GM12872 (cell line): ENCODE measurements around the gene NOL7.

Experiments used
- TF ChIP-seq, protein P1 (sequence below): IDR thresholded peaks from 3 replicates; pipeline ENCODE4 v1.5.1; 2011; ENCODE audit warnings: low read depth, mild to moderate bottlenecking, low read length, moderate library complexity; ENCODE audit not compliant: insufficient read depth

NOL7 gene

DNA sequence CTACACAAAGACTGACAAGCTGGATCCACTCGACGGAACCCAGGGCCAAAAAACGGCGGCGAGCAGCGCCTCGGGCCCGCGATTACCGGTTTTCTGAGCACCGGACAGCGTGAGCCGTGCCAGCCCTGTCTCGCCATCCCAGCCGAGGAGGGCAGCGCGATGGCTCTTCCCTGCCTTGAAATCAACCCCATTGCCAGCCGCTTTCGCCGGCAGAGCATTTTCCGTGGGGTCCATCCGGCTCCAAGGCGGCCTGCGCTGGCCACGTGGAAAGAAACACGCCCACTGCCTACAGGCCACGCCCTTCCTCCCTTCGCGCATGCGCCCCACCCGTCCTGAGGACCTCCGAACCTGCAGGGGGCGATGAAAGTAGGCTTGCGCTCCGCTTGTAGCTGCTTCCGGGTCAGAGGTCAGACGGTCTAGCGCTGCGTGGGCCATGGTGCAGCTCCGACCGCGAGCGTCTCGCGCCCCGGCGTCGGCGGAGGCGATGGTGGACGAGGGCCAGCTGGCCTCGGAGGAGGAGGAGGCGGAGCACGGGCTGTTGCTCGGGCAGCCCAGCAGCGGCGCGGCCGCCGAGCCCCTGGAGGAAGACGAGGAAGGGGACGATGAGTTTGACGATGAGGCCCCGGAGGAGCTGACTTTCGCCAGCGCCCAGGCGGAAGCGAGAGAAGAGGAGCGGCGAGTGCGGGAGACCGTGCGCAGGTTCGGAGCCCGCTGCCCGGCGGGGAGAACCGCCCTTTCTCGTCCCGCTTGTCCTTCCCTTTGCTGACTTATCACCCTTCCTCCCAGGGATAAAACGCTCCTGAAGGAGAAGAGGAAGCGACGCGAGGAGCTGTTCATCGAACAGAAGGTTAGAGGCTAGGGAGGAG lies at the start of gene NOL7:
NOL7 (plus strand) TSS at position 410 of the 866 bp plus-strand sequence; CDS start at position 434, 24 bp downstream.
- TF ChIP-seq, protein P1, sequence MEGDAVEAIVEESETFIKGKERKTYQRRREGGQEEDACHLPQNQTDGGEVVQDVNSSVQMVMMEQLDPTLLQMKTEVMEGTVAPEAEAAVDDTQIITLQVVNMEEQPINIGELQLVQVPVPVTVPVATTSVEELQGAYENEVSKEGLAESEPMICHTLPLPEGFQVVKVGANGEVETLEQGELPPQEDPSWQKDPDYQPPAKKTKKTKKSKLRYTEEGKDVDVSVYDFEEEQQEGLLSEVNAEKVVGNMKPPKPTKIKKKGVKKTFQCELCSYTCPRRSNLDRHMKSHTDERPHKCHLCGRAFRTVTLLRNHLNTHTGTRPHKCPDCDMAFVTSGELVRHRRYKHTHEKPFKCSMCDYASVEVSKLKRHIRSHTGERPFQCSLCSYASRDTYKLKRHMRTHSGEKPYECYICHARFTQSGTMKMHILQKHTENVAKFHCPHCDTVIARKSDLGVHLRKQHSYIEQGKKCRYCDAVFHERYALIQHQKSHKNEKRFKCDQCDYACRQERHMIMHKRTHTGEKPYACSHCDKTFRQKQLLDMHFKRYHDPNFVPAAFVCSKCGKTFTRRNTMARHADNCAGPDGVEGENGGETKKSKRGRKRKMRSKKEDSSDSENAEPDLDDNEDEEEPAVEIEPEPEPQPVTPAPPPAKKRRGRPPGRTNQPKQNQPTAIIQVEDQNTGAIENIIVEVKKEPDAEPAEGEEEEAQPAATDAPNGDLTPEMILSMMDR = peak; percentile 96

- TF ChIP-seq, protein P1 = no peak
These were observed 49.2 kb upstream of the NOL7 start for GRCh38 chr6:13565921-13566320.

- TF ChIP-seq, protein P1 = no peak
These were observed 48.6 kb upstream of the NOL7 start for GRCh38 chr6:13566500-13566899.

DNA sequence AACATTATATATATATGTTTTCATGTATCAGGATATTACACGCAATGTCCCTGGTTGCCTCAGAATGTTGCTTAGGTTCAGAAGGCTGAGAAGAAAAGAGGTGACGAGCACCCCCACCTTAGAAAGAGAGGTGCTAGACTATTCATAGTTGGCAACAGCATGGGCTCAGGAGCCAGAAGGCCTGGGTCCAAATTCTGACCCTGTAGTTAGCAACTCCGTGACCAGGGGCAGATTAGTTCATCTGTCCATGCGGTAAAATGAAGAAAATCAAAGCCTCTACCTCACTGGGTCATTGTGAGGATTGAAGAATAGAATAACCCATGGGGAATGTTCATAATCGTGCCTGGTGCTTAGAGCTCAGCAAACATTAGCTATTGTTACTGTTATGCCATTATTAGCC lies 46.2 kb upstream of the NOL7 start:
- TF ChIP-seq, protein P1 = no peak

DNA sequence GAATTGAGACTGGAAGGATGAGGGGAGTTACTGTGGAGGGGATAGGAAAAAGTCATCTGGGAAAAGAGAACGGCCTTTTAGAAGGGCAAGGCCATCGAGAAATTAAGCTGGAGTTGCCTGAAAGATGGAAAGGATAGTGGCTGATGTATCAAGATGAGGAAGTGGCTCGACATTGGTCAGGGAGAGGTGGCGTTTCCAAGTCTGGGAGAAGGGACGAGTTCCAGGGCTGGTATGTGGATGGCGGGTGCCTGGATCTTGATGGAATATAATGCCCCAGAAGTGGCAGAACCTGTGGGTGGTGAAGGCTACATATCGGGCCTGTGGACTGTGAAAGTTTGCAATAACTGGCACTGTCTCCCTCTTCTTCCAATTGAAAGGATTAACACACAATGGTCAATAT lies 42.9 kb upstream of the NOL7 start:
- TF ChIP-seq, protein P1 = no peak

DNA sequence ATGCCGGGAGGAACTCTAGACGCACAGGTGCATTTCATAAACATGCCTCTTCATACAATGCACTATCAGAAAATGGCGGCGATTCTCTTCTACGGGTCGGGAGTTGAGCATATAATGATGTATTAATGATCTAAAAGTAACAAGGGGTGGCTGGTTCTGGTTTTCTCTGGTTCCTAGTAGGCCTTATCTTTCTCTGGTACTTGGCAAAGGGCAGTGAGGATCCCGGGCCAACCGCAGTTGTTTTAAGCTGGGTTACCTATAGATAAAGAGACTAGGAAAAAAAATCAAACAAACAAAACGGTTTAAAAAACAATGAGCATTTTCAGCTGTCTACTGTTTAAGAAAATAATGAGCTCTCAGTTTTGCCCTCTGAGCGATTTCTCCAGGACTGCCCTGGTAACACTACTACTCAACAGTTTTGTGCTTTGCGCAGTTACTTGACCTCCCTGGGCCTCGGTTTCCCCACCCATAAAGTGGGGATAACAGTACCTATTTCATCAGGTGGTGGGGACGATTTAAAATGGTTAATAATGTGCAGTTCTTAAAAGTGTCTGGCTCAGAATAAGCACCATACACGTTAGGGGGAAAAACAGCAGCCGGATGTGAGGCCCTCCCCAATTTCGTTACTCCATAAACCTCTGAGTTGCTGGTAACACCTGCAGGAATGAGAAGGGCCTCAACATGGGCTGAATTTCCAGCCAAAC lies 42.0 kb upstream of the NOL7 start:
- TF ChIP-seq, protein P1 = no peak

DNA sequence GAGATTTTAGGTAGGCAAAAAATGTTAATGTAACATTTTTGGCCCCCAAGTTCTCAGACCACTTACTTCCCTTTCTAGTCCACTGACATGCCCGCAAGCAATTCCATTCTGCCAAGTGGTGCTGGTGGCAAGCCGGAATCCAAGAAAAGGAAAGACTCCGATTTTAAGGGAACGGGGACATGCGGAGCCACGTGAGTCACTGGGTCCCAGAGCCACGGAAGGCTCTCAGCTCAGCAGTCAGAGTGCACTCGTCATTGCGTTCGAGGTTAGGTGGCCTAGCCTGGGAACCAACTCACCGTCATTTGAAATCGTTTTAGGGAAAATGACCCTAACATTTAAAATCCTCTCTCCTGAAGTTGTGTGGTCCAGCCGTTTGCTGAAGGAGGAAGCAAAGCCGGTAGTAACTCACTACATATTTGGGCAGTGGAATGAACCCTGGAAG lies 41.4 kb upstream of the NOL7 start:
- TF ChIP-seq, protein P1 = 0 out of 3 replicates have a peak, but pooled peaks have one; percentile 17
